ENCODE data around the gene RNASE11.

The RNASE11 gene

GRCh38 chr14:20553024-20553423 lies 34.8 kb downstream of the RNASE11 start:
- DNase-seq (ENCODE audit: low read depth in 1 of 2, low spot score in 1 of 2) = no peak
- H3K4me3 ChIP-seq (replicated peaks; ENCODE audit: insufficient read depth, low read length) = no peak overlapping the region
- TF ChIP-seq, protein P1, sequence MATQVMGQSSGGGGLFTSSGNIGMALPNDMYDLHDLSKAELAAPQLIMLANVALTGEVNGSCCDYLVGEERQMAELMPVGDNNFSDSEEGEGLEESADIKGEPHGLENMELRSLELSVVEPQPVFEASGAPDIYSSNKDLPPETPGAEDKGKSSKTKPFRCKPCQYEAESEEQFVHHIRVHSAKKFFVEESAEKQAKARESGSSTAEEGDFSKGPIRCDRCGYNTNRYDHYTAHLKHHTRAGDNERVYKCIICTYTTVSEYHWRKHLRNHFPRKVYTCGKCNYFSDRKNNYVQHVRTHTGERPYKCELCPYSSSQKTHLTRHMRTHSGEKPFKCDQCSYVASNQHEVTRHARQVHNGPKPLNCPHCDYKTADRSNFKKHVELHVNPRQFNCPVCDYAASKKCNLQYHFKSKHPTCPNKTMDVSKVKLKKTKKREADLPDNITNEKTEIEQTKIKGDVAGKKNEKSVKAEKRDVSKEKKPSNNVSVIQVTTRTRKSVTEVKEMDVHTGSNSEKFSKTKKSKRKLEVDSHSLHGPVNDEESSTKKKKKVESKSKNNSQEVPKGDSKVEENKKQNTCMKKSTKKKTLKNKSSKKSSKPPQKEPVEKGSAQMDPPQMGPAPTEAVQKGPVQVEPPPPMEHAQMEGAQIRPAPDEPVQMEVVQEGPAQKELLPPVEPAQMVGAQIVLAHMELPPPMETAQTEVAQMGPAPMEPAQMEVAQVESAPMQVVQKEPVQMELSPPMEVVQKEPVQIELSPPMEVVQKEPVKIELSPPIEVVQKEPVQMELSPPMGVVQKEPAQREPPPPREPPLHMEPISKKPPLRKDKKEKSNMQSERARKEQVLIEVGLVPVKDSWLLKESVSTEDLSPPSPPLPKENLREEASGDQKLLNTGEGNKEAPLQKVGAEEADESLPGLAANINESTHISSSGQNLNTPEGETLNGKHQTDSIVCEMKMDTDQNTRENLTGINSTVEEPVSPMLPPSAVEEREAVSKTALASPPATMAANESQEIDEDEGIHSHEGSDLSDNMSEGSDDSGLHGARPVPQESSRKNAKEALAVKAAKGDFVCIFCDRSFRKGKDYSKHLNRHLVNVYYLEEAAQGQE (IDR thresholded peaks at IDR 0.05; ENCODE audit: insufficient replicate concordance, low read depth) = no peak
- no peak for TF ChIP-seq SPI1 (IDR thresholded peaks at IDR 0.05; ENCODE audit: borderline replicate concordance, low read depth)
- TF ChIP-seq GABPA (IDR thresholded peaks at IDR 0.05; ENCODE audit: low read depth) = no peak
- TF ChIP-seq CTCF (IDR thresholded peaks at IDR 0.05; ENCODE audit: insufficient read depth, low read length) = no peak
- TF ChIP-seq POLR2AphosphoS5 (IDR thresholded peaks at IDR 0.05; ENCODE audit: low read depth) = no peak
- H3K27me3 ChIP-seq (ENCODE audit: insufficient read depth, poor library complexity, severe bottlenecking) = no peaks in the 10 kb centered on the region
- no peak overlapping the region for H3K27ac ChIP-seq (replicated peaks)

GRCh38 chr14:20551606-20552005 lies 36.2 kb downstream of the RNASE11 start:
- Histone ChIP-seq H3K4me3 (replicated peaks; ENCODE audit: insufficient read depth, low read length) (no peak overlapping the region), H3K27me3 (ENCODE audit: insufficient read depth, poor library complexity, severe bottlenecking) (no peaks in the 10 kb centered on the region), H3K27ac (replicated peaks) (no peak overlapping the region)
- no peak for TF ChIP-seq GABPA (IDR thresholded peaks at IDR 0.05; ENCODE audit: low read depth)
- DNase-seq (ENCODE audit: low read depth in 1 of 2, low spot score in 1 of 2) = no peak

GRCh38 chr14:20550926-20551325 lies 36.9 kb downstream of the RNASE11 start:
- Histone ChIP-seq H3K27ac (replicated peaks) (no peak overlapping the region), H3K27me3 (ENCODE audit: insufficient read depth, poor library complexity, severe bottlenecking) (no peaks in the 10 kb centered on the region), H3K4me3 (replicated peaks; ENCODE audit: insufficient read depth, low read length) (no peak overlapping the region)
- DNase-seq (ENCODE audit: low read depth in 1 of 2, low spot score in 1 of 2) = no peak
- no peak for TF ChIP-seq CTCF (IDR thresholded peaks at IDR 0.05; ENCODE audit: insufficient read depth, low read length)
- no peak for TF ChIP-seq SPI1 (IDR thresholded peaks at IDR 0.05; ENCODE audit: borderline replicate concordance, low read depth)
- TF ChIP-seq, protein P1 (IDR thresholded peaks at IDR 0.05; ENCODE audit: insufficient replicate concordance, low read depth) = no peak
- TF ChIP-seq GABPA (IDR thresholded peaks at IDR 0.05; ENCODE audit: low read depth) = no peak
- TF ChIP-seq POLR2AphosphoS5 (IDR thresholded peaks at IDR 0.05; ENCODE audit: low read depth) = no peak

DNA sequence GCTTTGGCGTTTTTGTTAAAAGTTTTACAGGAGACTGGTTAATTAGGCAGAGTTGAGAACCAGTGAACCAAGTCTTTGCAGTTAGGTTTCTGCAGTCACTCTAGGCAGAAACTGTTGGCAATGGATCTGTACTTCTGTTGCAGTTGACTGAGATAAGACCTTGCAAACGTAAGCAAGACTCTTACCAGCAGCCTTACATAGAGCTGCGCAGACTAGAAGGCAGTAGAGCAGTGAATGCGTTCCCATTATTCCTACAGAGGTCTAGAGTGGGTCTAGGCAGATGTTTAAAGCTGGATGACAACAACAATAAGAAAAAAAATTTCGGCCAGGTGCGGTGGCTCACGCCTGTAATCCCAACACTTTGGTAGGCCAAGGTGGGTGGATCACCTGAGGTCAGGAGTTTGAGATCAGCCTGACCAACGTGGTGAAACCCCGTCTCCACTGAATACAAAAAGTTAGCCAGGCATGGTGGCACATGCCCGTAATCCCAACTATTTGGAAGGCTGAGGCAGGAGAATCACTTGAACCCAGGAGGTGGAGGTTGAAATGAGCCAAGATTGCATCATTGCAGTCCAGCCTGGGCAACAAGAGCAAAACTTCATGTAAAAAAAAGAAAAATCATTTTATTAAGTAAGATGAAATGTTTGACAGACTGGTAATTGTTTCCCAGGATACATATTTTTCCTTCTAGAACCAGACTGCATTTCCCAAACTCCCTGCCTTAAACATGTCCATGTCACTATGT lies 39.2 kb downstream of the RNASE11 start:
- TF ChIP-seq GABPA (IDR thresholded peaks at IDR 0.05; ENCODE audit: low read depth) = no peak
- TF ChIP-seq SPI1 (IDR thresholded peaks at IDR 0.05; ENCODE audit: borderline replicate concordance, low read depth) = no peak
- TF ChIP-seq CTCF (IDR thresholded peaks at IDR 0.05; ENCODE audit: insufficient read depth, low read length) = no peak
- TF ChIP-seq POLR2AphosphoS5 (IDR thresholded peaks at IDR 0.05; ENCODE audit: low read depth) = no peak
- TF ChIP-seq, protein P1 (IDR thresholded peaks at IDR 0.05; ENCODE audit: insufficient replicate concordance, low read depth) = no peak
- no peak for DNase-seq (ENCODE audit: low read depth in 1 of 2, low spot score in 1 of 2)

More for the DNA sequence above, 39.2 kb downstream of the RNASE11 start:
- H3K27ac ChIP-seq (replicated peaks) = no peak overlapping the region
- H3K4me3 ChIP-seq (replicated peaks; ENCODE audit: insufficient read depth, low read length) = no peak overlapping the region
- no peaks in the 10 kb centered on the region for H3K27me3 ChIP-seq (ENCODE audit: insufficient read depth, poor library complexity, severe bottlenecking)

Data from HL-60 (cell line).